Lower lobe of right lung (tissue), 2 donors: ENCODE results near the gene RELCH. TPM values are rescaled to one million over a fixed set of nuclear protein-coding genes. Genes with fewer than 3 reads are reported as not detected.

Source experiments
- ATAC-seq, 2 donors: fragments of 200-7000 bp; cut with Tn5 transposase; one replicate each; pipeline ENCODE4 v1.9.1; 2020 to 2022; ENCODE audit warnings: mild to moderate bottlenecking in 2 of 2, moderate library complexity in 2 of 2
- DNase-seq: peaks from one replicate; pipeline ENCODE4 v3.0.0-alpha.2; 2020
- H3K27ac ChIP-seq: fragments of 200-600 bp; one replicate; pipeline ENCODE4 v1.8.0; 2022
- H3K27me3 ChIP-seq: fragments of 200-600 bp; one replicate; pipeline ENCODE4 v1.8.0; 2022; ENCODE audit warnings: low read depth
- H3K36me3 ChIP-seq: fragments of 200-600 bp; one replicate; pipeline ENCODE4 v1.8.0; 2022; ENCODE audit warnings: mild to moderate bottlenecking
- H3K4me1 ChIP-seq: fragments of 200-600 bp; one replicate; pipeline ENCODE4 v1.8.0; 2022
- H3K4me3 ChIP-seq: fragments of 200-600 bp; one replicate; pipeline ENCODE4 v1.8.0; 2022; ENCODE audit warnings: mild to moderate bottlenecking
- H3K9me3 ChIP-seq: fragments of 200-600 bp; one replicate; pipeline ENCODE4 v1.8.0; 2022
- intact Hi-C: fragments of 100-400 bp; cut with DNase I; formaldehyde crosslinking; loops from one replicate; pipeline ENCODE4 v1.11.0; 2022
- total RNA-seq: library from RNA; stranded (reverse); fragmentation: NEBNext Ultra II Directional; extraction: Animal tissue kit (Norgen Biotek cat#: 25700); gene quantifications from one replicate; pipeline ENCODE4 v1.2.1, GENCODE V29; 2021
- TF ChIP-seq, protein P1 (sequence below): fragments of 200-600 bp; IDR thresholded peaks from one replicate; pipeline ENCODE4 v1.8.0; 2022; ENCODE audit warnings: antibody characterized with exemption, mild to moderate bottlenecking
- donor health status: DM: no; HTN: yes; CAD: no; lungs with severe emphysema.

The RELCH gene
- total RNA-seq, 1 donor from 2014 or later: 29.9 TPM

DNA sequence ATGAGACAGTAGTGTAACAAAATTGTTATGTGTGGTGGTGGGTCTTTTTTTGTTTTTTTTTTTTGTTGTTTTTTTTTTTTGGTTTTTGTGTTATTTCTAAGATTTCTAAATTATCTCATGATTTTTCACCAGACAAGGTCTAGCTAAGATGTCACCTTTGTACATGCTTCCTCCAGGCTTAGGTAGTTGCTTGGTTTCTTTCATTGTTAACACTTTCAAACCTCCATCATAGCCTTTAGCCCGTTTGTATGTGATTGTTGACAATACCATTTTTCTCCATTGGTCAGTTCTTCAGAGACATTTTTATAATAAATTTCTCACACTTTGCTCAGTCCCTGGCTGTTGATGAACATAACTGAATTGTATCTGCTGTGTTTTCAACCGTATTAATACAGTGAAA is 2.2 kb downstream of the RELCH start:
- Histone ChIP-seq H3K4me3 (peak overlapping the region; percentile 98), H3K27ac (no peak overlapping the region), H3K9me3 (no peaks in the 10 kb centered on the region), H3K27me3 (no peaks in the 10 kb centered on the region), H3K36me3 (no peaks in the 10 kb centered on the region), H3K4me1 (peaks cover 53% of the 10 kb centered on the region)
- intact Hi-C loops: no loop called here
- TF ChIP-seq, protein P1, sequence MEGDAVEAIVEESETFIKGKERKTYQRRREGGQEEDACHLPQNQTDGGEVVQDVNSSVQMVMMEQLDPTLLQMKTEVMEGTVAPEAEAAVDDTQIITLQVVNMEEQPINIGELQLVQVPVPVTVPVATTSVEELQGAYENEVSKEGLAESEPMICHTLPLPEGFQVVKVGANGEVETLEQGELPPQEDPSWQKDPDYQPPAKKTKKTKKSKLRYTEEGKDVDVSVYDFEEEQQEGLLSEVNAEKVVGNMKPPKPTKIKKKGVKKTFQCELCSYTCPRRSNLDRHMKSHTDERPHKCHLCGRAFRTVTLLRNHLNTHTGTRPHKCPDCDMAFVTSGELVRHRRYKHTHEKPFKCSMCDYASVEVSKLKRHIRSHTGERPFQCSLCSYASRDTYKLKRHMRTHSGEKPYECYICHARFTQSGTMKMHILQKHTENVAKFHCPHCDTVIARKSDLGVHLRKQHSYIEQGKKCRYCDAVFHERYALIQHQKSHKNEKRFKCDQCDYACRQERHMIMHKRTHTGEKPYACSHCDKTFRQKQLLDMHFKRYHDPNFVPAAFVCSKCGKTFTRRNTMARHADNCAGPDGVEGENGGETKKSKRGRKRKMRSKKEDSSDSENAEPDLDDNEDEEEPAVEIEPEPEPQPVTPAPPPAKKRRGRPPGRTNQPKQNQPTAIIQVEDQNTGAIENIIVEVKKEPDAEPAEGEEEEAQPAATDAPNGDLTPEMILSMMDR: no peak
- DNase-seq (no peak), ATAC-seq (no peak)

DNA sequence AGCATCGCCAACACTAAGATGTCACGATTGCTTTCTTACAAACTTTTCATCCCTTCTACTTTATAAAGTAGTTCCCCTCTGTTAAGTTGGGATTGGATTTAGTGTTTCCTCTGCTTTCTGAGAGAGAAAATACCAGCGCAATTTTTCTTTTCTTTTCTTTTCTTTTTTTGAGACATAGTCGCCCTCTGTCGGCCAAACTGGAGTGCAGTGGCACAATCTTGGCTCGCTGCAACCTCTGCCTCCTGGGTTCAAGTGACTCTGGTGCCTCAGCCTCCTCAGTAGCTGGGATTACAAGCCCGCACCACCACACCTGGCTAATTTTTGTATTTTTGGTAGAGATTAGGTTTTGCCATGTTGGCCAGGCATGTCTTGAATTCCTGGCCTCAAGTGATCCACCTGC is 9.0 kb downstream of the RELCH start:
- intact Hi-C loops: no loop called here
- no peak for ATAC-seq
- TF ChIP-seq, protein P1: no peak

DNA sequence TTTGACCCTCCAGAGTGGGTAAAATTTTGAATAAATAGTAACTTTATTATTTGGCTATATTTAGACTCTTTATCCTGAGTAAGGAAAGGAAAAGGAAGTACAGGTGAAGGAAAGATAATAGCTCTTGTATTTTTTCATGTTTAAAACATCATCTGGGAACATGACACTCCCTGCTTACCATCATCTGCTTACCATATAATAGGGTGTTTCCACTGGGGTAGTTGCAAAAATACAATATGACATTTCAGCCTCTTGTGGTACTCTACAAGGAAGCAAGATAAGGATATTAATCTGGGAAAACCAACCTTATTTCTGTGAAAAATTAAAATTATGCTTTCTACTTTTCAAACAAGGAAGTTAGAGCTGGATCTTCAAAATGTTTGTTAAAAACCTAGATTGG is 9.9 kb downstream of the RELCH start:
- DNase-seq: no peak
- no peaks in the 10 kb centered on the region for H3K27me3 ChIP-seq
- H3K4me3 ChIP-seq: no peak overlapping the region
- H3K36me3 ChIP-seq: no peaks in the 10 kb centered on the region
- intact Hi-C loops: no loop called here
- TF ChIP-seq, protein P1: no peak
- peaks cover 12% of the 10 kb centered on the region for H3K4me1 ChIP-seq
- H3K9me3 ChIP-seq: no peaks in the 10 kb centered on the region
- no peak for ATAC-seq
- no peak overlapping the region for H3K27ac ChIP-seq

More for the DNA sequence above, 9.0 kb downstream of the RELCH start:
- Histone ChIP-seq H3K9me3 (no peaks in the 10 kb centered on the region), H3K27me3 (no peaks in the 10 kb centered on the region), H3K4me1 (peaks cover 17% of the 10 kb centered on the region), H3K4me3 (no peak overlapping the region), H3K36me3 (no peaks in the 10 kb centered on the region), H3K27ac (no peak overlapping the region)
- DNase-seq: no peak

DNA sequence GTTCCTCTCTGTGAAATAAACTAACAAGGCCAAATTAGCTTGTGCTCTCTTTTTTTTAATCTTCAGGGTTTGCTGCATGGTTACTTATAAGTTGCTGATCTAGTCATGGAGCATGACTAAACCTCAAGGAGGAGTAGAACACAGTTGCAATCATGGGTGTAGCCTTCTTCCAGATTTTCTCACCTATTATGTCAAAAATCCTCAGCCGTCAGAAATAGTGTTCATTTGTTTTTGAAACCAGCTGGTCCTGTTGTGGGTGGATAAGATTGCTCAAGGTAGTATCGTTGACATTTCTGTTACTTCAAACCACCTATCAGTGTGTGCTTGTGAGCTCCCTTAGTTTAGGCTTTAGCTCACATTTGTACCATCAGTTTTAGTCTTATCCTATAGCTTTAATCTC is 11.2 kb downstream of the RELCH start:
- Histone ChIP-seq H3K27ac (no peak overlapping the region), H3K27me3 (no peaks in the 10 kb centered on the region), H3K4me3 (no peak overlapping the region), H3K36me3 (no peaks in the 10 kb centered on the region), H3K4me1 (peaks cover 12% of the 10 kb centered on the region), H3K9me3 (no peaks in the 10 kb centered on the region)
- TF ChIP-seq, protein P1: no peak
- no peak for DNase-seq
- ATAC-seq: no peak
- intact Hi-C loops: no loop called here

DNA sequence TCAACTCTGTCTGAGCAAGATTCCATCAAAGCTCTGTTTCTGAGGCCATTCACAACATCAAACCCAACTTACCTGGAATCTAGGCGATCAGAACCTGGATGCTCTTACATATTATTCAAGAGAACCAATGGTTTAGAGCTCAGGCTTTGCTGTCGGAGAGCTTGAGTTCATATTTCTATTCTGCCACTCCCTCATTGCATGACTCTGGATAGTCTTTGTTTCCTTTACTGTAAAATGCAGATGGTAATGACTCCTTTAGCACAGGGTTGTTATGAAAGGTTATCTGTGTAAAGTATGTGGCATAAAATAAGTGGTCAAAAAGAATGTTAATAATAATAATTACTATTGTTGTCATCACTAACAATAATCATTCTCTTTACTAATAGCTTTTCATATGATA is 12.6 kb downstream of the RELCH start:
- peaks cover 12% of the 10 kb centered on the region for H3K4me1 ChIP-seq
- ATAC-seq (no peak), DNase-seq (no peak)
- no peak overlapping the region for H3K4me3 ChIP-seq
- no peaks in the 10 kb centered on the region for H3K36me3 ChIP-seq
- TF ChIP-seq, protein P1: no peak
- no peak overlapping the region for H3K27ac ChIP-seq
- H3K27me3 ChIP-seq: no peaks in the 10 kb centered on the region
- intact Hi-C loops: no loop called here
- H3K9me3 ChIP-seq: no peaks in the 10 kb centered on the region
